ENCODE data around the gene FRMD8.

- TF ChIP-seq EZH2 (IDR thresholded peaks at IDR 0.05) (no peak), POLR2AphosphoS5 (IDR thresholded peaks at IDR 0.05; ENCODE audit: borderline replicate concordance, low read depth, low read length) (no peak)
Measured at GRCh38 chr11:65435981-65436411, 49.6 kb downstream of the FRMD8 start.

Data from SK-N-MC (cell line).